ENCODE results near the gene ROMO1. TPM values are rescaled to one million over a fixed set of nuclear protein-coding genes. Genes with fewer than 3 reads are reported as not detected.

Gene ROMO1
- total and polyA plus RNA-seq, 2 experiments from 2014 or later: 285 to 634 TPM

DNA sequence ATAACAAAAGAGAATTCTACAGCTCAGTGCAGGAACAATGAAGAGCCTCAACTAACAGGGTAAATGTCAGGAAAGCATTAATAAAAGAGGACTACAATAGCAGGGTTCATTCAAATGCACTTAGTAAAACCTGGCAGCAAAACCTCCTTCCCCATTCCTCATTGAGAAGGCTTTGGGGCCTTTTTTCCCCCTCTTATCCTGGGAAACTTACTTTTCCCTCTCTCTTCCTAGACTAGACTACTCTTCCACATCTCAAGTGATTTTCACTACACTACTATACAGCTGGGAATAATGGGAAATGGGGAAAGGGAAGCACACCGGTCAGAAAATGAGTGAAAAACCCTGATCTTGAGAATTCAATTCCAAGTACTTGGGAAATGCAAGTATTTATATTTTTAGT, 10.1 kb downstream of the ROMO1 start:
- Histone ChIP-seq H3K9me2 (replicated peaks; ENCODE audit: insufficient read depth) (no peaks in the 10 kb centered on the region), H4K20me1 (ENCODE audit: insufficient read depth, poor library complexity, severe bottlenecking) (peaks cover 99% of the 10 kb centered on the region), H3K27ac (no peak overlapping the region), H3K4me1 (ENCODE audit: insufficient read depth) (no peaks in the 10 kb centered on the region), H3K4me2 (no peak overlapping the region), H2AFZ (no peak overlapping the region), H3K27me3 (no peaks in the 10 kb centered on the region), H3K9me3 (ENCODE audit: low read depth) (no peaks in the 10 kb centered on the region), H3K79me2 (peaks cover 92% of the 10 kb centered on the region), H3K4me3 (no peak overlapping the region), H3K36me3 (replicated peaks; ENCODE audit: insufficient read depth, low read depth) (peaks cover 3% of the 10 kb centered on the region)
- 87% methylated on average over 1 of the region's 1 CpG for WGBS (ENCODE audit: low lambda C conversion rate, missing lambda C conversion rate)
- no peak for DNase-seq (ENCODE audit: low spot score)
- TF ChIP-seq CTCF (IDR thresholded peaks at IDR 0.05; ENCODE audit: poor library complexity) (no peak), EZH2phosphoT487 (IDR thresholded peaks at IDR 0.05; ENCODE audit: low read depth, severe bottlenecking, unreplicated experiment) (no peak), EZH2 (IDR thresholded peaks at IDR 0.05; ENCODE audit: borderline replicate concordance) (no peak)

DNA sequence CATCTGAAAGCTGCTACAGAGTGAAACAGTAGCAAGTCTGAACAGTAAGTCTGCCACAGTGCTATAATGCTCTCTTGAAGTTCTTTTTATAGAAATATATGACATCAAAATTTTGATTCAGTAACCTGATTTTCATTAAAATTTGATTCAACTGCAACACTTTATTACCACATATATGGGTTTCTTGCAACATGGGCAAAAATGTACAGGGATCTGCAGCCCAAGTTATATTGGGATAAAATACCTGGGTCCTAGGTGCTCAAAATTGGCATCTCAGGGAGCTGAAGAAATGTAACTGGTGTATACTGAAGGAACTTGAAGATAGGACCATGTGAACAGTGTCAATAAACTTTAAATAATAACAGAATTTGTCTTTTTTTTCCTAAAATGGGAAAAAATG, 10.8 kb downstream of the ROMO1 start:
- no peak overlapping the region for H2AFZ ChIP-seq
- H4K20me1 ChIP-seq (ENCODE audit: insufficient read depth, poor library complexity, severe bottlenecking): peaks cover 99% of the 10 kb centered on the region
- no peak for TF ChIP-seq EZH2phosphoT487 (IDR thresholded peaks at IDR 0.05; ENCODE audit: low read depth, severe bottlenecking, unreplicated experiment)
- TF ChIP-seq EZH2 (IDR thresholded peaks at IDR 0.05; ENCODE audit: borderline replicate concordance): no peak
- TF ChIP-seq CTCF (IDR thresholded peaks at IDR 0.05; ENCODE audit: poor library complexity): no peak
- no peak for DNase-seq (ENCODE audit: low spot score)
- no peaks in the 10 kb centered on the region for H3K9me3 ChIP-seq (ENCODE audit: low read depth)
- H3K4me2 ChIP-seq: no peak overlapping the region
- H3K4me3 ChIP-seq: no peak overlapping the region
- peaks cover 92% of the 10 kb centered on the region for H3K79me2 ChIP-seq
- H3K4me1 ChIP-seq (ENCODE audit: insufficient read depth): no peaks in the 10 kb centered on the region
- no peaks in the 10 kb centered on the region for H3K9me2 ChIP-seq (replicated peaks; ENCODE audit: insufficient read depth)
- no peaks in the 10 kb centered on the region for H3K27me3 ChIP-seq
- H3K27ac ChIP-seq: no peak overlapping the region
- peaks cover 3% of the 10 kb centered on the region for H3K36me3 ChIP-seq (replicated peaks; ENCODE audit: insufficient read depth, low read depth)

GRCh38 chr20:35710884-35711587, 11.8 kb downstream of the ROMO1 start:
- no peak overlapping the region for H3K4me2 ChIP-seq
- peaks cover 99% of the 10 kb centered on the region for H4K20me1 ChIP-seq (ENCODE audit: insufficient read depth, poor library complexity, severe bottlenecking)
- peaks cover 3% of the 10 kb centered on the region for H3K36me3 ChIP-seq (replicated peaks; ENCODE audit: insufficient read depth, low read depth)
- no peaks in the 10 kb centered on the region for H3K4me1 ChIP-seq (ENCODE audit: insufficient read depth)
- TF ChIP-seq CTCF (IDR thresholded peaks at IDR 0.05; ENCODE audit: poor library complexity): no peak
- no peak for TF ChIP-seq EZH2 (IDR thresholded peaks at IDR 0.05; ENCODE audit: borderline replicate concordance)
- TF ChIP-seq EZH2phosphoT487 (IDR thresholded peaks at IDR 0.05; ENCODE audit: low read depth, severe bottlenecking, unreplicated experiment): no peak
- no peak overlapping the region for H3K27ac ChIP-seq
- no peak overlapping the region for H3K4me3 ChIP-seq
- no peaks in the 10 kb centered on the region for H3K9me3 ChIP-seq (ENCODE audit: low read depth)
- H3K9me2 ChIP-seq (replicated peaks; ENCODE audit: insufficient read depth): no peaks in the 10 kb centered on the region
- WGBS (ENCODE audit: low lambda C conversion rate, missing lambda C conversion rate): 85% methylated on average over 6 of the region's 6 CpGs
- DNase-seq (ENCODE audit: low spot score): no peak
- no peak overlapping the region for H2AFZ ChIP-seq
- H3K79me2 ChIP-seq: peaks cover 93% of the 10 kb centered on the region
- H3K27me3 ChIP-seq: no peaks in the 10 kb centered on the region
